Testis (tissue), 3 donors: ENCODE data around the gene PPP2CA. TPM values are rescaled to one million over a fixed set of nuclear protein-coding genes. Genes with fewer than 3 reads are reported as not detected.

Source experiments
- DNase-seq: peaks from one replicate; pipeline ENCODE4 v3.0.0-alpha.2; 2019
- H3K27ac ChIP-seq, 2 donors: fragments of 200-600 bp; sonication (generic); one replicate each; pipeline ENCODE4 v1.5.1; 2019
- H3K27me3 ChIP-seq: fragments of 200-600 bp; sonication (generic); one replicate; pipeline ENCODE4 v1.5.1; 2019
- H3K36me3 ChIP-seq: fragments of 200-600 bp; sonication (generic); one replicate; pipeline ENCODE4 v1.5.1; 2017; ENCODE audit warnings: low read depth; ENCODE audit errors: missing control alignments
- H3K4me1 ChIP-seq: fragments of 200-600 bp; sonication (generic); one replicate; pipeline ENCODE4 v1.5.1; 2019
- H3K4me3 ChIP-seq, 2 donors: fragments of 200-600 bp; sonication (generic); one replicate each; pipeline ENCODE4 v1.5.1; 2017 to 2019
- H3K9me3 ChIP-seq: fragments of 200-600 bp; sonication (generic); one replicate; pipeline ENCODE4 v1.5.1; 2017
- POLR2A ChIP-seq: fragments of 450-650 bp; IDR thresholded peaks from one replicate; pipeline ENCODE4 v1.6.1; 2017; ENCODE audit warnings: antibody characterized with exemption, mild to moderate bottlenecking, moderate library complexity
- WGBS, 2 donors: methylation state at CpG; one replicate each; pipeline ENCODE4 v1.1.5; 2018; 5-methylcytosine and 5-hydroxymethylcytosine counted together
- intact Hi-C: fragments of 100-400 bp; cut with DNase I; formaldehyde crosslinking; loops from one replicate; pipeline ENCODE4 v1.15.1; 2023; ENCODE audit warnings: low total_unique reads
- polyA plus RNA-seq: library from polyadenylated mRNA; stranded (reverse); fragments of 350-450 nt; fragmentation: Illumina TruSeq; extraction: RNeasy Lipid Tissue Mini Kit (QIAGEN cat#74804); gene quantifications from one replicate; pipeline ENCODE4 v1.2.3, GENCODE V29; 2014; ENCODE audit warnings: low read depth, low replicate concordance; ENCODE audit not compliant: insufficient read depth
- total RNA-seq, 2 donors: library from RNA; depleted of rRNA; stranded (reverse); fragments of >200 nt; gene quantifications; one replicate each; pipeline ENCODE4 v1.2.3, GENCODE V29; 2016
- TF ChIP-seq, protein P1 (sequence below), 3 experiments: fragments of 450-650 bp in 2 of 3; fragments of 200-600 bp in 1 of 3; sonication (generic) in 1 of 3; IDR thresholded peaks; one replicate each; pipeline ENCODE4 v1.5.1; 2016 to 2019; ENCODE audit warnings: antibody characterized with exemption in 3 of 3, mild to moderate bottlenecking in 2 of 3, moderate library complexity in 1 of 3

Gene PPP2CA
- total and polyA plus RNA-seq, 3 donors from 2014 or later, result 105 to 214 (median 125) TPM

DNA sequence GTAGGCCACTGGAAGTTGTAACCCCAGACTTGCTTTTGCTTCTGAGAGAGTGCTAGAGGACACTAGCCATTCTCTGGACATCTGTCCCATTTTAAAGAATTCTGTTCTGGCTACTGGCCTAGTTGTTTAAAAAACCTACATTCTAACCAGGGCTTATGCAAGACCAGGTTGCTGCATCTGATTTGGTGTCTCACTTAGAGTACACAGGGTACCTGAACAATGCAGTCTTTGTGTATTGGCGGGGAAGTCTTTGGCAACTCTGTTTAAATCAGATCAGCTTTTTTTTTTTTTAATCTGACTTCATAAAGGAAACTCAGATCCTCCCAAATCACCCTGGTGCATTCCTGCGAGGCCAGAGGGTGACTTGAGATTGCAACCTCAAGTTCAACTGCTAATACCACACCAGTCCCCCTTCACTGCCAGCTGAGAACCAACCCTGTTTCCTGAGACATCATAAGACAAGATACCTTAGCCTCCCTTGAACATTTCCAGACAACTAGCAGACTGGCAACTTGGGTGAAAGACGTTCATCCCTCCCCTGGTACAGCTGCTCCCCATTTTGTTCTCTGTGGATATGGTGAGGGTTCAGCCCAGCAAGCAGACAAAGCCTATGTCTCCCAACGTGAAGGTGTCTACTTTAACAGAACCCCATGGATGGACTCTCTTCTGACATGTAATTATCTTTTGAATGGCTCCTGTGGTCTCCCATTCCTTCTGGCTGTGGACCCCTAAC is 76.1 kb downstream of the PPP2CA start:
- Histone ChIP-seq H3K4me3 (no peak overlapping the region), H3K9me3 (no peaks in the 10 kb centered on the region), H3K4me1 (peaks cover 35% of the 10 kb centered on the region), H3K27me3 (no peaks in the 10 kb centered on the region), H3K36me3 (peaks cover 4% of the 10 kb centered on the region), H3K27ac (peak overlapping the region; percentile 39 to 52)
- intact Hi-C loops, result no loop called here
- peak; percentile 75 for DNase-seq
- TF ChIP-seq, protein P1, sequence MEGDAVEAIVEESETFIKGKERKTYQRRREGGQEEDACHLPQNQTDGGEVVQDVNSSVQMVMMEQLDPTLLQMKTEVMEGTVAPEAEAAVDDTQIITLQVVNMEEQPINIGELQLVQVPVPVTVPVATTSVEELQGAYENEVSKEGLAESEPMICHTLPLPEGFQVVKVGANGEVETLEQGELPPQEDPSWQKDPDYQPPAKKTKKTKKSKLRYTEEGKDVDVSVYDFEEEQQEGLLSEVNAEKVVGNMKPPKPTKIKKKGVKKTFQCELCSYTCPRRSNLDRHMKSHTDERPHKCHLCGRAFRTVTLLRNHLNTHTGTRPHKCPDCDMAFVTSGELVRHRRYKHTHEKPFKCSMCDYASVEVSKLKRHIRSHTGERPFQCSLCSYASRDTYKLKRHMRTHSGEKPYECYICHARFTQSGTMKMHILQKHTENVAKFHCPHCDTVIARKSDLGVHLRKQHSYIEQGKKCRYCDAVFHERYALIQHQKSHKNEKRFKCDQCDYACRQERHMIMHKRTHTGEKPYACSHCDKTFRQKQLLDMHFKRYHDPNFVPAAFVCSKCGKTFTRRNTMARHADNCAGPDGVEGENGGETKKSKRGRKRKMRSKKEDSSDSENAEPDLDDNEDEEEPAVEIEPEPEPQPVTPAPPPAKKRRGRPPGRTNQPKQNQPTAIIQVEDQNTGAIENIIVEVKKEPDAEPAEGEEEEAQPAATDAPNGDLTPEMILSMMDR (IDR thresholded peaks at IDR 0.05), result no peak
- TF ChIP-seq POLR2A, result no peak
- 56 to 77% methylated on average over 4 of the region's 4 CpGs for WGBS, 2 donors

DNA sequence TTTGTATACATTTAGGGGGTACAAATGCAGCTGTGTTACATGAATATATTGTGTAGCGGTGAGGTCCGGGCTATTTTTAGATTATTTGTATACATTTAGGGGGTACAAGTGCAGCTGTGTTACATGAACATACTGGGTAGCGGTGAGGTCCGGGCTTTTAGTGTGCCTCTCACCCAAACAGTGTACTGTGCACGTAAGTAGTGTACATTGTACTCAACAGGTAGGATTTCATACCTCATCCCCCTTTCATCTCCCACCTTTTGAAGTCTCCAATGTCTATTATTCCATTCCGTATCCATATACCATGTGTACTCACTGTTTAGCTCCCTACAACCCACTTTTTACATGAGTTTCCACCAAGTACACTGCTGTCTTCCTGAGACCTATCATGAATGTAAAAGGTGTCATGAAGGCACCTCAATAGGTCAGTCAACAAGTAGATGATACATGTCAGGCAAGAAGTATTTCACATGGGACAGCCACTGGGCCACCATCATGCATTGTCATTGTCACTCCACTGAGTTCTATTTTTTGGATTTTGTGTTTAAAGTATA is 76.8 kb downstream of the PPP2CA start:
- peak; percentile 12 for DNase-seq
- H3K4me3 ChIP-seq, result no peak overlapping the region
- 87 to 92% methylated on average over 6 of the region's 6 CpGs for WGBS, 2 donors
- TF ChIP-seq, protein P1 (IDR thresholded peaks at IDR 0.05), result no peak
- TF ChIP-seq POLR2A, result no peak
- H3K36me3 ChIP-seq, result peaks cover 4% of the 10 kb centered on the region
- no peaks in the 10 kb centered on the region for H3K27me3 ChIP-seq
- no peaks in the 10 kb centered on the region for H3K9me3 ChIP-seq
- H3K4me1 ChIP-seq, result peaks cover 35% of the 10 kb centered on the region
- intact Hi-C loops, result no loop called here
- peak overlapping the region; percentile 12 to 39 for H3K27ac ChIP-seq

DNA sequence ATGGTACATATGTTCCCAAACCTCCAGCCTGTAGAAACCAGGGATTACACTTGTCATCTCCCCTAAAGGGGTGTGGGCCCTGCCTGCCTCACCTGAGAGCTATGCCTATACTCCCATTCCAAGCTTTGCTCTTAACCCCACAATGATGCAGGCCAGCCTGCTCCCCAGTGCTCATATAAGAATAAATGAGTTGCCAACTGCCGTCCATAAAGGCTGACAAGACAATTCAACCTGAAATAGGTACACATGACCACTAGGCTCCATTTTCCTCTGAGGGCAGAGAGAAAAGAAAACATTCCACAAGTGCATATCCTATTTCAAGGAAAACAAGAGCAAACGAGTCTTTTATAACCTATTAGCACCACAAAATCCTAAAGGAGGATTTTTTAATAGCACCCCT is 77.6 kb downstream of the PPP2CA start:
- 40 to 44% methylated on average over 2 of the region's 2 CpGs for WGBS, 2 donors
- Histone ChIP-seq H3K4me3 (no peak overlapping the region), H3K4me1 (peaks cover 35% of the 10 kb centered on the region), H3K27me3 (no peaks in the 10 kb centered on the region), H3K27ac (peak overlapping the region in 1 of 2 donors; percentile 11), H3K9me3 (no peaks in the 10 kb centered on the region), H3K36me3 (peaks cover 4% of the 10 kb centered on the region)
- DNase-seq, result no peak
- TF ChIP-seq POLR2A, result no peak
- TF ChIP-seq, protein P1 (IDR thresholded peaks at IDR 0.05), result no peak
- intact Hi-C loops, result no loop called here

DNA sequence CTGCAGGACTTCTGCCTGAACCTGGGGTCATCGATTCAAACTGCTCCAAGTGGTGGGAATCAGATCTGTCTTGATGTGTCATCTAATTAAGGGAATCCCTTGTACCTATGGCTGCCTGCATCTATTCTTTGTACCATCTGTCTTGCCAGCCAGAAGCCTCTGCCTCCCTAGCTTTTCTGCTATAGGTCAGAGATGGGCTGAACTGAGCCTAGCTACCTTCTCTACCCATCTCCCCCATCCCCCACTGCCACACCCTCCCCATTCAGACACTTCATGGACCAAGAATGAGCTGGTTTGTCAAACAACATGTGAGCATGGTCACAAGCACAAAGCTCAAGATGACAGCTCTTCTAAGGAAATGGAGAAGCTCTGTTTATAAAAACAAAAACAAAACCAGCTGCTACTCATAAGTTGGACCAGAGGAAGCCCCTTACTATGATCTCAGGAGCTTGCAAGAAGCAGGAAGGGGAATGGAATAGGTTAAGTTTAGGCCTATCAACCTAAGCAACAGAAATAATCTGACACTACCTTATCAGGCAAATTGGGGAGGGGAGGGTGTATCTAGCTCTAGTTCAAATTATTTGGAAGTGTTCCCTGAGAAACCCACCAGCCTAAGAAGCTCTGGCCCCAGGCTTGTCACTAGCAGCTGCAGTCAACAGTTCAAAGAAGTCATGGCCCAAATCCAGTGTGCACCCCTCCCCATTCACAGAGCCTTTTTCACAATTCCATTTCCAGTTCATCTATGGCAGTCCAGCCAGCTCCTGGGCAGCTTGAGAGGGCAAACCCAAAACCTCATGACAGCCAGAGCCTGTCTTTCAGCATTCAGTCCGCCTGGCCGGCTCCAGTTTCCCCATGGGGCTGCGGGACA is 79.0 kb downstream of the PPP2CA start:
- peak; percentile 12 for DNase-seq
- Histone ChIP-seq H3K4me3 (no peak overlapping the region), H3K9me3 (no peaks in the 10 kb centered on the region), H3K27me3 (no peaks in the 10 kb centered on the region), H3K36me3 (peaks cover 4% of the 10 kb centered on the region), H3K27ac (no peak overlapping the region), H3K4me1 (peaks cover 35% of the 10 kb centered on the region)
- TF ChIP-seq, protein P1 (IDR thresholded peaks at IDR 0.05), result no peak
- TF ChIP-seq POLR2A, result no peak
- intact Hi-C loops, result no loop called here
- WGBS, 2 donors, result 86 to 90% methylated on average over 4 of the region's 4 CpGs
